Stimulated activated CD8-positive, alpha-beta memory T cell treated with anti-CD3 and anti-CD28 coated beads, Interleukin-12 subunit alpha, Interleukin-12 subunit beta, amount 100 ng/mL, for 4 hours (primary cell): ENCODE measurements around the gene SNAI3.

Experiments
- DNase-seq: peaks from one replicate; pipeline ENCODE4 v3.0.0-alpha.2; 2020; ENCODE audit warnings: low read depth

The SNAI3 gene

DNA sequence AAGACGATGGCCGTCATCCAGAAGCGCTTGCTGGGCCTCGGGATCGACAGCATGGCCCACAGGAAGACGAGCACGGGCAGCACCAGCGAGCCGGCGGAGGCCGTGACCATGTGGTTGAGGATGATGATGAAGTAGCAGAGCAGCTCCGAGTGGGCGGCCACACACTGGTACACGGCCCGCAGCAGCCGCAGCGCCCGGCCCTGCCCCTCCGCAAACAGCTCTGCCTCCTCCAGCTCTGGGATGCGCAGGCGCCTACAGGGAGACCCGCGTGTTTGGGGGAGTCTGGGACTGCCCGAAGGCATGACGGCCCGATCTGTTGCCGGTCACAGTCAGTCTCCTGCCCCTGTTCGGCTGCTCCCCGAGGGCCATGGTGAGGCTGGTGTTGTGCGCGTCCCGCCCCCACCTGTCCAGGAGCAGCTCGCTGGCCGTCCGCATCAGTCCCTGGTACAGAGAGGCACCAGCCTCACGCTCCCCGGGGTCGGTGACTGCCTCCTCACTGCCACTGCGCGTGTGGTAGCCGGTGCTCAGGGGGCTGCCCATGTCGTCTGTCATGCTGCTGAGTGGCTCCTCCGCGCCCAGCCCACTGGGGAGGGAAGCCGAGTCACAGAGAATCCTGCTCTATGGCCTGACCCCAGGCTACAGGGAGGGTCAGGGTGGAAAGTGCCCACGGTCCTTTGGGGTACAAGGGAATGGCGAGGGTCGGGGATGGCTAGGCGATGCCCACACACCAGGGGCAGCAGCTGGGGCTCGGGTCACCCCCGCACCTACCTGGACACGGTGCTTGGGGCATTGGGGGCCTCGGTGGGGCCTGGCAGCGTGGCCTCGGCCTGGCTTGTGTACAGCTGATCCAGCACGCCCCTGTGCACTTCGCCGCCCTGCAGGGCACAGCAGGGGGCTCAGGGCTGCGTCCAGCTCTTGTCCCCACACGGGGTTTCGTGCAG, 35.8 kb upstream of the SNAI3 start:
- DNase-seq = no peak

DNA sequence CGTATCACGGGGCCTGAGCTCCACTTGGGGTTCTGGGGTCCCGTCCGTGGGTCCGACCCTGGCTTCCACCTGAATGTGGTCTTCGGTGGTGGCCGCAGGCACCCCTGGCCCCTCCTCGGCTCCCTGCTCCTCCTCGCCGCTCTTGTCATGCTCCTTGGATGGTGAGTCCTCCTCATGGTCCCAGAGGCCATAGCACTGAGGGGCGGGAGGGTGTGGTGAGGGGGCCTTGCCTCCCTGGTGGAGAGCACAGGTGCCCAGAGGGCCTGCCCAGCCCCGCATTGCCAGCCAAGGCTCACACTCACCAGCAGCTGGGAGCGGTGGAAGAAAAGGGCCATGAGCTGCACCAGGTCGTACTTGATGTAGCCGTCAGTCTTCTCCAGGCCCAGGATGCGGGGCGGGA, 34.9 kb upstream of the SNAI3 start:
- no peak for DNase-seq

DNA sequence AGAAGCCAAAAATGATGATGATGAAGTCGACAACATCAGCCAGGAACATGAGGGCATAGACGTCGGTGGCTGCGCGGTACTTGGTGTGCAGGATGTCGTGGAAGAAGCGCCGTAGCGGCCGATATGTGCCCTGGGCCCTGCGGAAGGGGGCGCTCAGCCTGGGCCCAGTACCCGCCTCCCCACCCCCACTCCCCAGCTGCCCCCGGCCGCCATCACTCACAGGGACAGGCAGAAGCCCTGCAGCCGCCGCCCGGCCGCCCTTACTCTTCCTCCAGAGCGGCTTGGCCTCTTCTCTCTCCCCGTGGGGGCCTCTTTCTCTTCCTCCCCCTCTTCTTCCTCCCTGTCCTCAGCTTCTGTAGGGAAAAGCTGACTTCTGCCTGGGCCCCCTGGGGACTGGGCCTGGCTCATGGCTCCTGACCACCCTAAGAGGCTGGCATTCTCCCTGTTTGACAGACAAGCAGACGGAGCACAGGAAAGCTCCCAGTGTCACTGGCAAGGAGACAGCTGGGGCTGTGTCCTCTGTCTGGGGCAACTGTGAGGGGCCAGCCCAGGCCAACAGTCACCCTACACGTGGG, 34.2 kb upstream of the SNAI3 start:
- no peak for DNase-seq

DNA sequence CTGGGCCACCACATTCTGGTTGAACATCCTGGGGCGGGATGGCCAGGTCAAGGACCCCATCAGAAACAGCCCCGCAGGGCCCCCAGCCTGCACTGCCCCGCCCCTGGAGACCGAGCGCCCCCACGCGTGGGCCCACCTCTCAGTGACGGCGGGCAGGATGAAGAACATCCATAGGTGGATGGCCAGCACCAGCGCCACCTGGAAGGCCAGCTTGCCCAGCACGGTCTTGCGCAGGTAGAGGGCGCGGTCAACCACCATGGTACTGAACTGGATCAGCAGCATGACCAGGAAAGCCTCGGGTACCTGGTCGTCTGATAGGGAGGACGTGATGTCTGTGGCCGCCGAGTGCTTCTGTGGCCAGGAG, 33.6 kb upstream of the SNAI3 start:
- DNase-seq = no peak

DNA sequence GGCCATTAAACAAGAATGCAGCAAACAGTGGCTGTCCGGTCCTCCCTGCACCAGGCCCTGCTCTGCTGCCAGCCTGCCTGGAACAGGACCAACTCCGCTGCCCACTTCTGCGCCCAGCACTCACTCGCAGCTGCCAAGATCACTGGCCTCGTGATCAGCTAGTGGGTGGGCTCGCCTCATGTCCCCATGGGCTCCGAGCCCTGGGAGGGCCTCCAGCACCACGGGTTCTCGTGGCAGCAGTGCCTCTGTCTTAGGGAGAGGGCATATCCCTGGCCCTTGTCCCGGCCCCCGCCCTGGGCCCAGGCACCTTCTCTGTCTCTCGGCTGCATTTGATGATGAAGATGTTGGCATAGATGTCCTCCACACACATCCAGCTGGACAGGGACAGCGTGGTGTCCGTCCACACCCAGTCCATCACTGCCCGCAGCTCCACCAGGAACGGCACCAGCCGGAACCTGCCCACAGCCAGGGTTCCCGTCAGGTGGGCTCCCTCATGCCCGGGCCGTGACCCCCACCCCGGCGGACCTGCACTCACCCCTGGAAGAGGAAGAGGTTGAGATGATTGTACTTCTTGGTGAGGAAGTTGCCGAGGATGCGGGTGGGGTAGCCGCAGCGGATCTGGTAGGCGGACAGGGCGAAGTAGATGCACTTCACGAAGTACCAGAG, 33.1 kb upstream of the SNAI3 start:
- DNase-seq = no peak

DNA sequence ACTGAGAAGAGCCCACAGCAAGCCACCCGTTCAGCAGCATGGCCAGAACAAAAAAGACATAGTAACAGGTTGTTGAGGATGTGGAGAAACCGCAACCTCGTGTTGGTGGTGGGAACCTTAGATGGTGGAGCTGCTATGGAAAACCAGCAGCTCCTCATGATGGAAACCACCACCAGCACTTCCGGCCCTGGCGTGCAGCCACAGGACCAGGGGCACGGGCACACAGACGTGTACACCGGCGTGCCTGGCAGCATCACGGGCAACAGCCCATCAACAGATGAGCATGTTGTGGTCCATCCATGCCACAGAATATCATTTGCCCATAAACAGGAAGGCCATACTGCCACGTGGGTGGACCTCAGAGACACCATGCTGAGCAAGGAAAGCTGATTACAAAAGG, 31.9 kb upstream of the SNAI3 start:
- no peak for DNase-seq

DNA sequence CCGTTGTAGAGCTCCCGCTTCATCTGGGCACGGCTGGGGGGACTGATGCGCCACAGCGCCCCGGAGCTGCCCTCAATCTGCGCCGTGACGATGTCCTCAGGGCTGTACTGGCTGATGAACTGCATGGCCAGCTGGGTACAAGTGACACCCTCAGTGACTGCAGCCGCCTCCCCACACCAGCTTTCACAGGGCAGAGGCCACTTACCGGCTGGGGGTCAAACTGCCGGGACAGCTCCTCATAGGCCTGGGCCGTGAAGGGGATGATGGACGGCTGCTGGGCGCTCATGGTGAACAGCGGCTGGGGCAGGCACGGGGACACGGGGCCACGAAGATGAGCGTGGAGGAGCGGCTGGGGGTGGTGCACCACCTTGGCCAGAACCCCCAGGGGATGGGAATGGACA, 30.3 kb upstream of the SNAI3 start:
- no peak for DNase-seq

DNA sequence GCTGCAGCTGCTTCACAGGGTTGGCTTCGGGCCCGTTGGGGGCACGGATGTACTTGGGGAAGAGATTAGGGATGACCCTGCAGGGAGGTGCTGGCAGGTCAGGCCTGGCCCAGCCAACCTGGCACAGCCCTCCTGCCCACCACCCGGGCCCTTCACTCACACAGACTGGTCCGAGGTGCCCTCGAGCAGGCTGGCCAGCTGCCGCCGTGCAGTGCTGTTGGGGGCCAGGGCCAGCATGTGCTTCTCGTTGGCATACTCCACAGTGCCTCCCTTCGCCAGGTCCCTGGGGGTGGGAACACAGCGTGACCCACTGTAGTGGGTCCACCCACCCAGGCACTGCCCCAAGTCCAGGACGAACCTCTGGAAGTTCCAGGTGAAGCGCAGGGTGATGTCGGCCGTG, 29.9 kb upstream of the SNAI3 start:
- no peak for DNase-seq

DNA sequence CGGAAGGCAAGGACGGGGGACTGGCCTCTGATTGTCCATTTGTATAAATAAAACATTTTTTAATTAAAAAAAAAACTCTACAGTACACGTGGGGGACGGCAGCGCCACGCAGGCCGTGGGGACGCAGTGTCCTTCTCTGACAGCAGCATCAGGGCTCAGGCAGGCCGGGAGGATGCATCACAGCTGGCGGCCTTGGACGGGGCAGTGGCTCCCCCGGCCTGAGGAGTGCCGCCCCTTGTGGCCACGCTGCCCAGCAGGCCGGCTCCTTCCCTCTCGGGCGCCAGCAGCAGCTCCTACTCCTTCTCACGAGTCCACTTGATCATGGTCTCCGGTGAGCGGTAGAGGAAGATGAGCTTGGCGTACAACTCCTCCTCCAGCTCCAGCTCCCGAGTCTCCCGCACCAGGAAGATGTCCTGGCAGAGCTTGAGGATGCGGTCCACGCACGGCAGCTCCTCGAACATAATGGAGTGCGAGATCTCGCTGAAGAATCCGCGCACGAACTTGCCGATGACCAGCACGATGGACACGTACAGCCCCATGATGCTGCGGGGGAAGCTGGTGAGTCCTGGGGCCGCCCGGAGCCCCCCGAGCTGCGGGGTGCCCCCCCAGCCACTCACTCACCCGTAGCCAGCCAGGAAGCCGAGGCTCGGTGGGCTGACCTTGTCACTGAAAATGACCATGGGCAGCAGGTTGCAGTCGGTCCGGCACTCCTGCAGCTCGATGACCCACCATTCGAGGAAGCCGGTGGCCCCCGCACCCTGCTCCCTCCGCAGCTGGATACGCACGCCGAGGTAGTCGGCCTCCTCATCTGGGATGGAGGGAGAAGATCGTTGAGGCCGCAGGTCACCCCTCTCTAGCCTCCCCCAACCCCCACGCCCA, 29.2 kb upstream of the SNAI3 start:
- DNase-seq = no peak

DNA sequence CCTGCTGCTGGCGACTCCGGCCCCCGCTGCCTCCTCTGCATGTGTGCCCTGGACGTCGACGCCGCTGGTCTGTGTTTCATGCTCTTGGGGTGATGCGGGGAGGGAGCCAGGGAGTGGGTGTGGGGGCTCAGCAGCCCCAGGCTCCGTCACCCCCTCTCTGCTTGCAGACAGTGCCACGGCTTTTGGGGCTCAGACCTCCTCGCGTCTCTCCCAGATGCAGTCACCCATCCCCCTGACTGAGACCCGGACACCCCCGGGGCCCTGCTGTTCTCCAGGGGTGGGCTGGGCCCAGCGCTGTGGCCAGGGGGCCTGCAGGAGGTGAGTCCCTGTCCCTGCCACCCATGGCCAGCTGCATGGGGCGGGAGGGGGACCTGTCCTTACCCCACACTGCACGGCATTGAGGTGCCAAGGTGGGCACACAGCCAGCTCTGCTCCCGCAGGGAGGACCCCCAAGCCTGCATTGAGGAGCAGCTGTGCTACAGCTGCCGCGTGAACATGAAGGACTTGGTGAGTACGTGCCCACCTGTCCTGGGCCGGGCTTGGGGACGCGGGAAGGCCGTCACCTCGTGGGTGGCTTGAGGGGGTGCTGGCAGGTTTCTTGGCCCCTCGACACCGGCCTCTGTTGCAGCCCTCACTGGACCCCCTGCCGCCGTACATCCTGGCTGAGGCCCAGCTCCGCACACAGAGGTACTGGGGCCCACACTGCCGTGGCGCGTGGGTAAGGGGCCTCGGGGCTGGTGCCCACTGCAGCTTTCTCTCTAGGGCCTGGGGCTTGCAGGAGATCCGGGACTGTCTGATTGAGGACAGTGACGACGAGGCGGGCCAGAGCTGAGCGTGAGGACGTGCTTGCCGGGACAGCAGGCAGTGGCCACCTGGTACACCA, 28.4 kb upstream of the SNAI3 start:
- DNase-seq = no peak

DNA sequence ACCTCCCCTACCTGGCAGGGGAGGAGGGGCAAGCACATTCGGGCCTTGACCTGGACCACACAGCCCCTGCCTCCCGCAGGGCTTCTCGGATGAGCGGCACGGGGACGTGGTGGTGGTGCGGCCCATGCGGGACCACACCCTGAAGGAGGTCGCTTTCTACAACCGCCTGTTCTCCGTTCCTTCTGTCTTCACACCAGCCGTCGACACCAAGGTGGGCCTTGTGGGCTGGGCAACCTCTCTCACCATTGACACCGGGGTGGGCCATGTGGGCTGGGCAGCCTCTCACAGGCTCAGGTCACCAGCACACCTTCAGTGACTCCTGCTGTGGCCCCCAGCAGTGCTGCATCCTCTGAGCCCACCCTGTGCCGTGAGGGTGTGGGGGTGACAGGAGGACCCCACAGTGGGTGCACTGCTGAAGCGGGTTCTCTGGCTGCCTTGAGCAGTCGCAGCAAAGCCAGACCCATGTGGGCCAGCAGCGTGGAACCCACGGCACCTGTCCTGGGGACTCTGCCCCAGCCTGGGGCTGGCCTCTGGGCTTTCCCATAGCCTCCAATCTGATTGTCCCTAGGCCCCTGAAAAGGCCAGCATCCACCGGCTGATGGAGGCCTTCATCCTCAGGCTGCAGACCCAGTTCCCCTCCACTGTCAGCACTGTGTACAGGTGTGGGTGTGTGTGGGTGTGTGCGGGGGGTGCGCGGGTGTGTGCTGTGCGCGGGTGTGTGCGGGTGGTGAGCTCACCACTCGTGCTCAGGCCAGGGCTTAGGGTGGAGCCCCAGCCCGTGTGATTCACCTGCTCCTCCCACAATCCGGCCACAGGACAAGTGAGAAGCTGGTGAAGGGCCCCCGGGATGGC, 27.5 kb upstream of the SNAI3 start:
- DNase-seq = no peak

DNA sequence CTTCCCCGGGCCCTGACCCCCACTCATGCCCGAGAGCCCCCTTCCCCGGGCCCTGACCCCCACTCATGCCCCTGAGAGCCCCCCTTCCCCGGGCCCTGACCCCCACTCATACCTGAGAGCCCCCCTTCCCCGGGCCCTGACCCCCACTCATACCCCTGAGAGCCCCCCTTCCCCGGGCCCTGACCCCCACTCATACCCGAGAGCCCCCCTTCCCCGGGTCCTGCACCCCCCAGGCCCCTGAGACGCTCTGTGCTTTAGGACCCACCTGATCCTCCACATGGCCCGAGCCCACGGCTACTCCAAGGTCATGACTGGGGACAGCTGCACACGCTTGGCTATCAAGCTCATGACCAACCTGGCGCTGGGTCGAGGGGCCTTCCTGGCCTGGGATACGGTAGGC, 26.7 kb upstream of the SNAI3 start:
- DNase-seq = no peak

DNA sequence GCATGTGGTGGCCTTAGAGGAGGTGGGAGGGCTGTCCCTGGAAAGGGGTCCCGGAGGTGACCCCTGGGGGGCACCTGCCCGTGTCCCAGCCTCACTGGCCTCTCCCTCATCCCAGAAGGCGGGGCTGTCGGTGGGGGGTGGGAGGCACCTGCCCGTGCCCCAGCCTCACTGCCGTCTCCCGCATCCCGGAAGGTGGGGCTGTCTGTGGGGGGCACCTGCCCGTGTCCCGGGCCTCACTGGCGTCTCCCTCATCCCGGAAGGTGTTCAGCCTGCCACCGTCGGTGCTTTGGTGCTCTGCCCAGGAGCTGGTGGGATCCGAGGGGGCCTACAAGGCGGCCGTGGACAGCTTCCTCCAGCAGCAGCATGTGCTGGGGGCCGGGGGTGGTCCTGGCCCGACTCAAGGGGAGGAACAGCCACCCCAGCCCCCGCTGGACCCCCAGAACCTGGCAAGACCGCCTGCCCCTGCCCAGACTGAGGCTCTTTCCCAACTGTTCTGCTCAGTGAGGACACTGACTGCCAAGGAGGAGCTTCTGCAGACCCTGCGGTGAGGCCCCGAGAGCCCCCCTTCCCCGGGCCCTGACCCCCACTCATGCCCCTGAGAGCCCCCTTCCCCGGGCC, 26.2 kb upstream of the SNAI3 start:
- no peak for DNase-seq

DNA sequence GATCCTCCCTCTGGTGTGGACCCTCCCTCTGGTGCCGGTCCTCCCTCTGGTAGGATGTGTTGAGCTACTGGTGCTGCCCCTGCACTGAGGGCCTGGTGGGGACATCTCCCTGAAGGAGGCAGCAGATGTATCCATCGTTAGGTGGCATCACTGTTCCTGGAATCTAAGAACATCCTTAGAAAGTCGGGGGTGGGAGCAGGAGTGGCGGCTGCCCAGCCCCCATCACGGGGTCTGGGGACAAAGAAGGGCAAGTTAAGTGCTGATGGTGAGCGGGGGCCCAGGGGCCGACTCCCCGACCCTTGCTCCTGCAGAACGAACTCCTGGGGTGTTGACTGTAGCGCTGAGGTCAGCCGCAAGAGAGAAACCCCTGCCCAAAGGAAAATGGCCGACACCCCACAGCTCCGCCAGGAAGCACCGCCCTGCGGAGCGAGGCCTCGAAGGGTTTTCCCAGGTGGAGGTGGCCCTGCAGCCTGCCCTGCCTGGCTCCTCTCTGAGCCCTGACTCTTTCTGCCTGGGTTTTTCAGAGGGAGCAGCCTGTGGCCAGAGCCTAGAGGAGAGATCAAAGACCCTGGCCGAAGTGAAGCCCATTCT, 25.5 kb upstream of the SNAI3 start:
- no peak for DNase-seq

DNA sequence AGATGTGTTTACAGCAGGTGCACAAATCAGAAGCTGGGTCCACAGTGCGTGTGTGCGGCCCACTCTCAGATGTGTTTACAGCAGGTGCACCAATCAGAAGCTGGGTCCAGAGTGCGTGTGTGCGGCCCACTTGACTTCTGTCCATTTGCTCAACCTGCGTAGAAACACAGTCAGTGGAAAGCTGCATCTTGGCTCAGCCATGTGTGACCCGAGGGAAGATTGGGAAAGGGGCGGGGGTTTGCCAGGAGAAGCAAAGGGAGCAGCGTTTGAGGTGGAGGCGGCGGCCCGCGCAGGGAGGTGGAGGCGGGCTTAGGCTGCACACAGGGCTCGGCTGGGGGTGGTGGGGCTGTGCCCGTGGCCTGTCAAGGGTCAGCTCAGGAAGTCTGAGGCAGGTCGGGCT, 24.2 kb upstream of the SNAI3 start:
- no peak for DNase-seq

DNA sequence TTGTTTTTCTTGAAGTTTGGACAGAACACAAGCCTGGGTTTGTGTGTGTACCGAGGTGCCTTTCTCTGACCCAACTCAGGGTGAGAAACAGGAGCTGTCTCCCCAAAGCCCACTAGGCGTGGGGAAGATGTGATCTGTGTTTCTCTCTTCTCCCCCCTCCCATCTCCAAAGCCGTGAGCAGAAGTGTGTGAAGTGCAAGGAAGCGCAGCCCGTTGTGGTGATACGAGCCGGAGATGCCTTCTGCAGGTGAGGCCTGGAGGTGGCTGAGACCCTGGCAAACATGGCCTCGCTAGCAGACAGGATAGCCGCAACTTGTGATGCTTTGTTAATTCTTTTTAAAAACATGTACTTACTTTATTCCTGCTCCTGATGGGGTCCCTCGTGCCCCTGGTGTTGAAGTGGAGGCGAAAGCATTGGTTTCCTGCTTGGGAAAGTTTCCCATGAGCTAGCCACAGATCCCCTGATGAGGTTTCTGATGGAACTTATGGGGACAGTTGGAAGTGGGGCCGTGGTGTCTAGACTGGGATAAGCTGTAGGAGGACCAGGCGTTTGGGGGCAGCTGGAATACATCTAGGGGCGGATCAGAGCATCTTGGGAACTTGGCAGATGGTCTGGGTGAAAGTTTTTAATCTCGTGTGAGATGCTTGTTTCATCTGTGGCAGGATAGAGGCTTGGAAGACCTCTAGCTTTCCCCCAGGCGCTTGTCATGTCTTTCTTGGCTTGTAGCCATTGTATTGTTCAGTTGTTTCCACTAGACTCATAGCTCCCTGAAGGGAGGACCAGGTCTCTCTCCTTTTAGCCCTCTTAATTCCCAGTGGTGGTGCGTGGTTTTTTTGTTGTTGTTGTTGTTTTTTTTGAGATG, 20.9 kb upstream of the SNAI3 start:
- DNase-seq = no peak

DNA sequence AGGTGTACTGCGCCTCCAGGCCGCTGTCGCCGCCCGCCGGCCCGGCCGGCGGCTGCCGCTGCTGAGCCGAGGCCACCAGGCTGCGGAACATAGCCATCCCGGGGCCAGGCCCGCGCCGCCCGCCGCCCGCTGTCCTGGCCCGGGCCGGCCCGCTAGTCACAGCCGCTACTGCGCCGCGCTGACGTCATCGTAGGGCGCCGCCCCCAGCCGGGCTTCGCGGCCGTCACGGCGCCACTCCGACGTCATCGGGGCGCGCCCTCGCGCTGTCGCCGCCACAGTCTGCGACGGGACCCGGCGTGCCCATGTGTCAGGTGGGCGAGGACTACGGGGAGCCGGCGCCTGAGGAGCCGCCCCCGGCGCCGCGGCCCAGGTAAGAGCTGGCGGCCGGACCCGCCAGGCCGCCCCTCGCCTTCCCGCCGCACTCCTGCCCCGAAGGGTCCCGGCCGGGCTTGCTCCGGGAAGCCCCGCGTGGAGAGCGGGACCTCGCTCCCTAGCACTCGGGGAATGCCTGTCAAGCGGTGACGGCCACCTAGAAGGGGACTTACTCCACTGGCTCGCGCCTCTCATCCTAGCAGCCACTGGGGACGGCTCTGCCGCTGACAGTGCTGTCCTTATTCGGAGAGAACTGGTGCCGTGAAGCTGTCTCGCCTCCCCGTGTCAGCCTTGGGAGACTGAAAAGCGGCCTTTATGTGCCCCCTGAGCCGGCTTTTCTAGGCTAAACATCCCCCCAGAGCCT, 20.1 kb upstream of the SNAI3 start, which contains the start of the genes CTU2 and RNF166:
TSS of gene CTU2 (plus strand) at position 275 of the 736 bp plus-strand sequence. CDS start at position 303, 28 bp downstream.
TSS of gene RNF166 (minus strand) at position 180 of the 736 bp plus-strand sequence. CDS start at position 97, 83 bp downstream.
- peak; percentile 91 for DNase-seq
